CD4-positive, alpha-beta T cell (primary cell): Measurements from ENCODE around the gene MMAB. TPM values are rescaled to one million over a fixed set of nuclear protein-coding genes. Genes with fewer than 3 reads are reported as not detected.

Source experiments
- ATAC-seq: fragments of 200-7000 bp; cut with Tn5 transposase; one replicate; pipeline ENCODE4 v1.10.0; 2022; ENCODE audit warnings: mild to moderate bottlenecking; ENCODE audit not compliant: poor library complexity
- CTCF ChIA-PET: fragments of 350-600 bp; sonication (Branson Sonifier 250); formaldehyde crosslinking; loops from one replicate; lab custom pipeline; 2021; ENCODE audit warnings: antibody characterized with exemption, inconsistent platforms; lab: Charles Lee
- POLR2A ChIA-PET: fragments of 350-600 bp; sonication (Branson Sonifier 250); formaldehyde crosslinking; loops from one replicate; lab custom pipeline; 2021; ENCODE audit warnings: antibody characterized with exemption, inconsistent platforms; lab: Charles Lee
- DNase-seq, 14 experiments: peaks; one replicate each; pipeline ENCODE4 v3.0.0-alpha.2; 2013 to 2020; ENCODE audit warnings: mixed read lengths in 2 of 14
- H3K27ac ChIP-seq, 2 donors: one replicate each; pipeline versions ENCODE4 v1.5.1 to v1.7.0; 2013; ENCODE audit warnings: low read length in 2 of 2, low read depth in 1 of 2, mild to moderate bottlenecking in 1 of 2
- H3K27me3 ChIP-seq, 2 experiments: 1 replicate in 1 of 2; 2 replicates in 1 of 2; pipeline versions ENCODE4 v1.6.1 to v1.7.0; 2013; ENCODE audit warnings: low read length in 2 of 2, control low read depth in 1 of 2, mild to moderate bottlenecking in 1 of 2, moderate library complexity in 1 of 2; ENCODE audit not compliant: insufficient read depth in 2 of 2, control insufficient read depth in 1 of 2
- H3K36me3 ChIP-seq: one replicate; pipeline ENCODE4 v1.6.1; 2013; ENCODE audit warnings: low read length, control low read depth; ENCODE audit not compliant: insufficient read depth
- H3K4me1 ChIP-seq: one replicate; pipeline ENCODE4 v1.6.1; 2013; ENCODE audit warnings: low read length, control low read depth; ENCODE audit not compliant: insufficient read depth
- H3K4me3 ChIP-seq: one replicate; pipeline ENCODE4 v1.5.1; 2013; ENCODE audit warnings: mild to moderate bottlenecking, low read length, moderate library complexity
- H3K9me3 ChIP-seq, 2 experiments: 1 replicate in 1 of 2; 2 replicates in 1 of 2; pipeline versions ENCODE4 v1.6.1 to v1.7.0; 2013; ENCODE audit warnings: low read length in 2 of 2, mild to moderate bottlenecking in 2 of 2, control low read depth in 1 of 2, moderate library complexity in 1 of 2; ENCODE audit not compliant: control insufficient read depth in 1 of 2, insufficient read depth in 1 of 2
- H3K27ac Mint-ChIP-seq: one replicate; pipeline ENCODE4 v1.8.0; 2020; ENCODE audit warnings: mixed read lengths
- H3K27me3 Mint-ChIP-seq: one replicate; pipeline ENCODE4 v1.8.0; 2021; ENCODE audit warnings: mixed read lengths
- H3K36me3 Mint-ChIP-seq: one replicate; pipeline ENCODE4 v1.8.0; 2021; ENCODE audit warnings: low read depth, mixed read lengths
- H3K4me1 Mint-ChIP-seq: one replicate; pipeline ENCODE4 v1.8.0; 2021; ENCODE audit warnings: low read depth, mixed read lengths
- H3K4me3 Mint-ChIP-seq: one replicate; pipeline ENCODE4 v1.8.0; 2020; ENCODE audit warnings: mild to moderate bottlenecking, mixed read lengths
- H3K9me3 Mint-ChIP-seq: one replicate; pipeline ENCODE4 v1.8.0; 2020; ENCODE audit warnings: mixed read lengths
- CTCF ChIP-seq: fragments of 200-600 bp; IDR thresholded peaks from one replicate; pipeline ENCODE4 v1.8.0; 2022; ENCODE audit warnings: antibody characterized with exemption, mild to moderate bottlenecking
- intact Hi-C, 2 experiments: fragments of 100-400 bp; cut with DNase I in 1 of 2; cut with micrococcal nuclease in 1 of 2; formaldehyde crosslinking; loops; one replicate each; pipeline versions ENCODE4 v1.15.1 to v1.9.0; 2023 to 2025; cut with DNase I, micrococcal nuclease
- total RNA-seq, 174 experiments: library from RNA in 2 of 174; stranded (reverse) in 2 of 174; gene quantifications; one replicate each; pipeline ENCODE4 v1.2.3 and lab custom pipeline; 2021 to 2026

Gene MMAB
- total RNA-seq, 2 experiments from 2014 or later: 8.6 to 9.2 TPM

GRCh38 chr12:109553483-109553882 lies 19.8 kb downstream of the MMAB start:
- POLR2A ChIA-PET: no interaction called here
- intact Hi-C loops: no loop called here

GRCh38 chr12:109552971-109553370 lies 20.3 kb downstream of the MMAB start:
- no peak overlapping the region for H3K27ac Mint-ChIP-seq
- intact Hi-C loops: no loop called here
- Histone ChIP-seq H3K36me3 (no peaks in the 10 kb centered on the region), H3K27me3 (peaks cover 0 to 11% of the 10 kb centered on the region in 2 experiments), H3K4me3 (no peak overlapping the region), H3K27ac (no peak overlapping the region), H3K4me1 (no peaks in the 10 kb centered on the region), H3K9me3 (no peaks in the 10 kb centered on the region)
- no peak overlapping the region for H3K4me3 Mint-ChIP-seq
- peaks cover 6% of the 10 kb centered on the region for H3K27me3 Mint-ChIP-seq
- CTCF ChIA-PET: no interaction called here
- ATAC-seq (no peak), DNase-seq (no peak)
- TF ChIP-seq CTCF: no peak
- no peaks in the 10 kb centered on the region for H3K36me3 Mint-ChIP-seq
- no peaks in the 10 kb centered on the region for H3K9me3 Mint-ChIP-seq
- POLR2A ChIA-PET: no interaction called here
- no peaks in the 10 kb centered on the region for H3K4me1 Mint-ChIP-seq

More at GRCh38 chr12:109553483-109553882, 19.8 kb downstream of the MMAB start:
- ATAC-seq: no peak
- Histone ChIP-seq H3K4me1 (no peaks in the 10 kb centered on the region), H3K36me3 (no peaks in the 10 kb centered on the region), H3K27me3 (peaks cover 0 to 6% of the 10 kb centered on the region in 2 experiments), H3K27ac (no peak overlapping the region), H3K9me3 (no peaks in the 10 kb centered on the region), H3K4me3 (no peak overlapping the region)
- no peak for DNase-seq
- no peak overlapping the region for H3K27ac Mint-ChIP-seq
- no peak for TF ChIP-seq CTCF
- H3K36me3 Mint-ChIP-seq: no peaks in the 10 kb centered on the region
- CTCF ChIA-PET: no interaction called here
- H3K27me3 Mint-ChIP-seq: peaks cover 6% of the 10 kb centered on the region
- H3K9me3 Mint-ChIP-seq: no peaks in the 10 kb centered on the region
- no peak overlapping the region for H3K4me3 Mint-ChIP-seq
- no peaks in the 10 kb centered on the region for H3K4me1 Mint-ChIP-seq

GRCh38 chr12:109551108-109551507 lies 22.2 kb downstream of the MMAB start:
- H3K27me3 ChIP-seq: peaks cover 0 to 12% of the 10 kb centered on the region in 2 experiments
- intact Hi-C loops: no loop called here
- no peaks in the 10 kb centered on the region for H3K4me1 Mint-ChIP-seq
- no peaks in the 10 kb centered on the region for H3K36me3 ChIP-seq
- TF ChIP-seq CTCF: no peak
- no peaks in the 10 kb centered on the region for H3K9me3 ChIP-seq
- ATAC-seq (no peak), DNase-seq (no peak)
- no peak overlapping the region for H3K27ac ChIP-seq
- H3K27ac Mint-ChIP-seq: no peak overlapping the region
- no peaks in the 10 kb centered on the region for H3K4me1 ChIP-seq
- no peak overlapping the region for H3K4me3 Mint-ChIP-seq
- H3K9me3 Mint-ChIP-seq: no peaks in the 10 kb centered on the region
- H3K4me3 ChIP-seq: no peak overlapping the region
- ChIA-PET CTCF (no interaction called here), POLR2A (no interaction called here)
- peaks cover 20% of the 10 kb centered on the region for H3K27me3 Mint-ChIP-seq
- H3K36me3 Mint-ChIP-seq: no peaks in the 10 kb centered on the region
